GM13977 (cell line): ENCODE measurements around the gene CHM.

Experiments
- DNase-seq: peaks from one replicate; pipeline ENCODE4 v3.0.0; 2012; ENCODE audit warnings: low spot score
- CTCF ChIP-seq: IDR thresholded peaks from 2 replicates; pipeline ENCODE4 v1.5.1; 2012; ENCODE audit warnings: mild to moderate bottlenecking, control low read depth; ENCODE audit not compliant: insufficient read depth; ENCODE audit errors: extremely low read depth, missing control alignments
- in situ Hi-C: fragments of 300-500 bp; cut with MboI; formaldehyde crosslinking; loops from one replicate; pipeline ENCODE4 v1.12.0; 2022; ENCODE audit warnings: low sequenced_read_pairs, low pct_unique_long_range_greater_than_20kb, mixed read lengths, inconsistent platforms; ENCODE audit not compliant: unreplicated experiment

The CHM gene, protein sequence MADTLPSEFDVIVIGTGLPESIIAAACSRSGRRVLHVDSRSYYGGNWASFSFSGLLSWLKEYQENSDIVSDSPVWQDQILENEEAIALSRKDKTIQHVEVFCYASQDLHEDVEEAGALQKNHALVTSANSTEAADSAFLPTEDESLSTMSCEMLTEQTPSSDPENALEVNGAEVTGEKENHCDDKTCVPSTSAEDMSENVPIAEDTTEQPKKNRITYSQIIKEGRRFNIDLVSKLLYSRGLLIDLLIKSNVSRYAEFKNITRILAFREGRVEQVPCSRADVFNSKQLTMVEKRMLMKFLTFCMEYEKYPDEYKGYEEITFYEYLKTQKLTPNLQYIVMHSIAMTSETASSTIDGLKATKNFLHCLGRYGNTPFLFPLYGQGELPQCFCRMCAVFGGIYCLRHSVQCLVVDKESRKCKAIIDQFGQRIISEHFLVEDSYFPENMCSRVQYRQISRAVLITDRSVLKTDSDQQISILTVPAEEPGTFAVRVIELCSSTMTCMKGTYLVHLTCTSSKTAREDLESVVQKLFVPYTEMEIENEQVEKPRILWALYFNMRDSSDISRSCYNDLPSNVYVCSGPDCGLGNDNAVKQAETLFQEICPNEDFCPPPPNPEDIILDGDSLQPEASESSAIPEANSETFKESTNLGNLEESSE

DNA sequence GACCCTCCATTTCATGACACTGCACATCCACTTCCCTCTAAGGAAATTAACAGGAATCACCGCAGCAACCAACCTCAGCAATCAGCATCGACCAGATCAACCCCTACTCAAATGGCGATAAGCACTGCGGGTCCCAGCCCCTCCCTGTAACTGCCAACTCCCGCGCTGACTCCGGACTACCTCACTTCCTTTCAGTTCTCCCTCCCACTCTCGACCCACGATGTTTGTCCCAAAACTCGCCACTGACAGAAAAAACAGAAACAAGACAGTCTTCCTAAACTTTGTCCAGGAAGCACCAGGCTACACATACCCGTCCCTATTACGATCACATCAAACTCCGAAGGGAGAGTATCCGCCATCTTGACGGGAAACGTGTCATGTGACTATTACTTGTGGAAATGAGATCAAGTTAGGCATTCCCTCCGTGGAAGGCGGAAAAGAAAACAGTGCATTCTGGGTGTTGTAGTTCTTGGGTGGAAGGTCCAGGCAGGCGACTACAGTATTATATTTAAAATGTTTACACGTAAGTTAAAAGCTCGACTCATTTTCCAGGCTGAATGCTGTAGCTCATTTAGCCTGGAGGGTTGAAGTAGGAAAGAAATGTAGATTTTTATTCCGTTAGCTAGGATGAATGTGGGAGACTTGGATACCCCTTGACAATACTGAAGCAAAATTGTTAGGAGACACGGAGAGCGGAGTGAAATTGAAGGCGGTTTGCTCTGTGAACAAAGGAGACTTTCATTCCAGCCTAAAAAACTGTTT, at the start of gene CHM:
Gene CHM, minus strand, starts transcription at position 385 of the 762 bp plus-strand sequence. Its CDS starts 26 bp downstream, at position 359.
- peak; percentile 60 for DNase-seq
- in situ Hi-C loops: no loop called here
- no peak for TF ChIP-seq CTCF

DNA sequence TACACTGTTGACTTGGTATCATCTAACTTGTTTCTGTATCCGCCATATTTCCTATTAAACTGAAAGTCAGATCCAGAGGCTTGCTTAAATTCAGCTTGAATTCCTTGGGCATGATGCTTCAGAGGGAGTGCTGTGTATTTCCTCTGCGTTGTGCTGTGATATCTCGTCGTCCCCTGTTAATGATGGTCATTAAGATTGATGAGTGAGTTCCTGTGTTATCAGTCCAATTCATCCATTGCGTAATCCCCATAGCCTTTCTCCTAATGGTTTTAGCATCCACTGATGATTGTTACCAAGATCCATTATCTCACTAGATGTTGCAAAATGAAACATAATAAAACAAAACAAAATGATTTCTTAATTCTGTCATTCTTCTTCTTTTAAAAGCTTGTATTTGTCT, 31.3 kb upstream of the CHM start:
- no peak for DNase-seq
- TF ChIP-seq CTCF: no peak
- in situ Hi-C loops: no loop called here

GRCh38 chrX:86066998-86067397, 19.6 kb upstream of the CHM start:
- DNase-seq: no peak
- no peak for TF ChIP-seq CTCF
- in situ Hi-C loops: no loop called here

GRCh38 chrX:86061407-86061806, 14.0 kb upstream of the CHM start:
- in situ Hi-C loops: no loop called here
- no peak for TF ChIP-seq CTCF
- no peak for DNase-seq

DNA sequence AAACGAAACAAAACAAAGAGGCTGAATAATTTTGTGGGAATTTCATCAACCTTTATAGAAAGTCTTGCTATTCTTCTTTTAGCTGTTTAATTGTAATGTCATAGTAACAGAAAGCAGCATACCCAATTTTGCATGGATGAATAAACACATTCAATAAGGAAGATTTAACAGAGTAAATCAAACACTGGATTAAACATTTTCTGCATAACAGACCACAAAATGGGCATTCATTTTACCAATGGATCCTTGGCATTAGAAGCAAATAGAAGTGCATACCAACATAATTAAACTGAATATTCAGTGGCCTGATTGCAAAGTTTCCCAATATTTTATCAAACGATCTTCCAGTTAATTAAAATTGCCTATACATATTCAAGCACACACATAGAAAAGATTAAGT, 4.4 kb upstream of the CHM start:
- DNase-seq: no peak
- no peak for TF ChIP-seq CTCF
- in situ Hi-C loops: no loop called here

GRCh38 chrX:86047936-86048280, 550 bp upstream of the CHM start:
- in situ Hi-C loops: no loop called here
- DNase-seq: no peak
- TF ChIP-seq CTCF: no peak
